Measurements from ENCODE around the gene ADI1.

- TF ChIP-seq EZH2phosphoT487 (IDR thresholded peaks at IDR 0.05; ENCODE audit: low read depth, severe bottlenecking, unreplicated experiment) = no peak
- TF ChIP-seq CTCF (IDR thresholded peaks at IDR 0.05; ENCODE audit: poor library complexity) = no peak
Measured at GRCh38 chr2:3494984-3495666, 24.2 kb downstream of the ADI1 start.
